K562 (cell line): ENCODE results near the gene OR2H2. TPM values are rescaled to one million over a fixed set of nuclear protein-coding genes. Genes with fewer than 3 reads are reported as not detected.

Source experiments
- CBFA2T3 ChIP-seq: fragments of 450-650 bp; IDR thresholded peaks from 2 replicates; pipeline ENCODE4 v1.6.1; 2017
- CBX3 ChIP-seq, 2 experiments: IDR thresholded peaks; 1 replicate in 1 of 2; 2 replicates in 1 of 2; pipeline ENCODE4 v1.6.1; 2012; ENCODE audit warnings: inconsistent platforms in 2 of 2, low read length in 2 of 2, borderline replicate concordance in 1 of 2, control low read depth in 1 of 2
- DPF2 ChIP-seq: fragments of 450-650 bp; IDR thresholded peaks from 2 replicates; pipeline ENCODE4 v1.6.1; 2016
- ELF4 ChIP-seq: fragments of 450-650 bp; formaldehyde crosslinking; IDR thresholded peaks from 2 replicates; pipeline ENCODE4 v1.4.0; 2022; ENCODE audit warnings: missing genetic modification characterization
- EP400 ChIP-seq: fragments of 450-650 bp; IDR thresholded peaks from 2 replicates; pipeline ENCODE4 v1.6.1; 2017; ENCODE audit warnings: antibody characterized with exemption, mild to moderate bottlenecking, moderate library complexity
- GTF2B ChIP-seq: IDR thresholded peaks from 2 replicates; pipeline ENCODE4 v1.6.1; 2011; ENCODE audit not compliant: insufficient read length; ENCODE audit errors: extremely low read depth
- HDAC1 ChIP-seq, 2 experiments: fragments of 450-650 bp; IDR thresholded peaks; 2 replicates each; pipeline ENCODE4 v1.6.1; 2016 to 2017; ENCODE audit warnings: inconsistent platforms in 1 of 2, mild to moderate bottlenecking in 1 of 2, moderate library complexity in 1 of 2
- HLTF ChIP-seq: fragments of 450-650 bp; IDR thresholded peaks from 2 replicates; pipeline ENCODE4 v1.6.1; 2016
- HOXB6 ChIP-seq: fragments of 250-450 bp; sonication (Bioruptor Pico); IDR thresholded peaks from 2 replicates; pipeline ENCODE4 v1.5.1; 2022; ENCODE audit warnings: mild to moderate bottlenecking, borderline replicate concordance
- KLF6 ChIP-seq: fragments of 250-450 bp; sonication (Bioruptor Pico); IDR thresholded peaks from 2 replicates; pipeline ENCODE4 v1.4.0; 2020; ENCODE audit warnings: mild to moderate bottlenecking, moderate library complexity, borderline replicate concordance
- NELFE ChIP-seq: IDR thresholded peaks from 2 replicates; pipeline ENCODE4 v1.6.1; 2011; ENCODE audit warnings: mild to moderate bottlenecking; ENCODE audit not compliant: insufficient read depth, insufficient read length
- SMARCE1 ChIP-seq: fragments of 450-650 bp; IDR thresholded peaks from 2 replicates; pipeline ENCODE4 v1.7.1; 2016; ENCODE audit warnings: mild to moderate bottlenecking
- ZFP91 ChIP-seq: sonication (generic); formaldehyde crosslinking; IDR thresholded peaks from 2 replicates; pipeline ENCODE4 v1.8.0; 2022; ENCODE audit warnings: mild to moderate bottlenecking, missing genetic modification reagents
- ZNF316 ChIP-seq: fragments of 450-650 bp; IDR thresholded peaks from 2 replicates; pipeline ENCODE4 v1.6.1; 2016
- polyA plus RNA-seq, 8 experiments: library from polyadenylated mRNA; depleted of rRNA in 4 of 8; stranded (reverse) in 5 of 8; unstranded in 3 of 8; fragments of >200 nt; fragmentation: Nextera tagmentation in 2 of 8; fragmentation: Illumina TruSeq in 1 of 8; extraction: Ambion mirVana in 2 of 8; extraction: Trizol in 1 of 8; gene quantifications; 2 replicates each; pipeline versions ENCODE4 v1.2.1 to v1.2.3, GENCODE V29; 2011 to 2014; ENCODE audit warnings: inconsistent platforms in 1 of 8, missing spikeins in 1 of 8
- total RNA-seq, 7 experiments: library from RNA; depleted of rRNA in 6 of 7; stranded (reverse); fragments of >200 nt in 6 of 7; fragmentation: Illumina TruSeq in 2 of 7; extraction: Trizol in 2 of 7; gene quantifications; 2 replicates each; pipeline versions ENCODE4 v1.2.1 to v1.2.3, GENCODE V29; 2011 to 2021; ENCODE audit warnings: low replicate concordance in 1 of 7
- TF ChIP-seq, protein P1 (sequence below): fragments of 250-450 bp; sonication (Bioruptor Pico); IDR thresholded peaks from 2 replicates; pipeline ENCODE4 v1.9.0; 2021; ENCODE audit warnings: mild to moderate bottlenecking
- TF ChIP-seq, protein P2 (sequence below): fragments of 250-450 bp; sonication (Bioruptor Pico); IDR thresholded peaks from 2 replicates; pipeline ENCODE4 v1.4.0; 2020; ENCODE audit warnings: mild to moderate bottlenecking, moderate library complexity
- TF ChIP-seq, protein P3 (sequence below): sonication (generic); formaldehyde crosslinking; IDR thresholded peaks from 2 replicates; pipeline ENCODE4 v1.8.1; 2023; ENCODE audit warnings: mild to moderate bottlenecking, missing genetic modification reagents

Gene OR2H2
- total and polyA plus RNA-seq, 9 of the 15 experiments (the other 6 are each of a cell fraction or from before 2014, with no cell fraction given) = not detected

- TF ChIP-seq, protein P1, sequence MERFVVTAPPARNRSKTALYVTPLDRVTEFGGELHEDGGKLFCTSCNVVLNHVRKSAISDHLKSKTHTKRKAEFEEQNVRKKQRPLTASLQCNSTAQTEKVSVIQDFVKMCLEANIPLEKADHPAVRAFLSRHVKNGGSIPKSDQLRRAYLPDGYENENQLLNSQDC (CRISPR knock-in tag) = no peak
- no peak for TF ChIP-seq KLF6 (CRISPR knock-in tag)
- TF ChIP-seq DPF2 = peak; percentile 71; the same call in 1 of the 2 replicates
- no peak for TF ChIP-seq SMARCE1
- TF ChIP-seq GTF2B = no peak
- TF ChIP-seq HLTF = 0 out of 2 replicates have a peak, but pooled peaks have one; percentile 16
- peak; percentile 47; the same call in 1 of the 2 replicates for TF ChIP-seq ELF4 (CRISPR knock-in tag)
- TF ChIP-seq ZNF316 = peak; percentile 96
- TF ChIP-seq, protein P2, sequence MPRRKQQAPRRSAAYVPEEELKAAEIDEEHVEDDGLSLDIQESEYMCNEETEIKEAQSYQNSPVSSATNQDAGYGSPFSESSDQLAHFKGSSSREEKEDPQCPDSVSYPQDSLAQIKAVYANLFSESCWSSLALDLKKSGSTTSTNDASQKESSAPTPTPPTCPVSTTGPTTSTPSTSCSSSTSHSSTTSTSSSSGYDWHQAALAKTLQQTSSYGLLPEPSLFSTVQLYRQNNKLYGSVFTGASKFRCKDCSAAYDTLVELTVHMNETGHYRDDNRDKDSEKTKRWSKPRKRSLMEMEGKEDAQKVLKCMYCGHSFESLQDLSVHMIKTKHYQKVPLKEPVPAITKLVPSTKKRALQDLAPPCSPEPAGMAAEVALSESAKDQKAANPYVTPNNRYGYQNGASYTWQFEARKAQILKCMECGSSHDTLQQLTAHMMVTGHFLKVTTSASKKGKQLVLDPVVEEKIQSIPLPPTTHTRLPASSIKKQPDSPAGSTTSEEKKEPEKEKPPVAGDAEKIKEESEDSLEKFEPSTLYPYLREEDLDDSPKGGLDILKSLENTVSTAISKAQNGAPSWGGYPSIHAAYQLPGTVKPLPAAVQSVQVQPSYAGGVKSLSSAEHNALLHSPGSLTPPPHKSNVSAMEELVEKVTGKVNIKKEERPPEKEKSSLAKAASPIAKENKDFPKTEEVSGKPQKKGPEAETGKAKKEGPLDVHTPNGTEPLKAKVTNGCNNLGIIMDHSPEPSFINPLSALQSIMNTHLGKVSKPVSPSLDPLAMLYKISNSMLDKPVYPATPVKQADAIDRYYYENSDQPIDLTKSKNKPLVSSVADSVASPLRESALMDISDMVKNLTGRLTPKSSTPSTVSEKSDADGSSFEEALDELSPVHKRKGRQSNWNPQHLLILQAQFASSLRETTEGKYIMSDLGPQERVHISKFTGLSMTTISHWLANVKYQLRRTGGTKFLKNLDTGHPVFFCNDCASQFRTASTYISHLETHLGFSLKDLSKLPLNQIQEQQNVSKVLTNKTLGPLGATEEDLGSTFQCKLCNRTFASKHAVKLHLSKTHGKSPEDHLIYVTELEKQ = no peak
- peak in 1 of 2 experiments; percentile 77; a peak in 2 of 4 replicates for TF ChIP-seq HDAC1 (IDR thresholded peaks at IDR 0.05)
- no peak for TF ChIP-seq HOXB6 (CRISPR knock-in tag)
- TF ChIP-seq NELFE = no peak
- 0 out of 2 replicates have a peak, but pooled peaks have one; percentile 43 for TF ChIP-seq ZFP91
- peak; percentile 36; the same call in 1 of the 2 replicates for TF ChIP-seq CBFA2T3
- no peak for TF ChIP-seq CBX3 (IDR thresholded peaks at IDR 0.05; ENCODE audit: borderline replicate concordance in 1 of 2, low read length in 2 of 2)
- TF ChIP-seq, protein P3, sequence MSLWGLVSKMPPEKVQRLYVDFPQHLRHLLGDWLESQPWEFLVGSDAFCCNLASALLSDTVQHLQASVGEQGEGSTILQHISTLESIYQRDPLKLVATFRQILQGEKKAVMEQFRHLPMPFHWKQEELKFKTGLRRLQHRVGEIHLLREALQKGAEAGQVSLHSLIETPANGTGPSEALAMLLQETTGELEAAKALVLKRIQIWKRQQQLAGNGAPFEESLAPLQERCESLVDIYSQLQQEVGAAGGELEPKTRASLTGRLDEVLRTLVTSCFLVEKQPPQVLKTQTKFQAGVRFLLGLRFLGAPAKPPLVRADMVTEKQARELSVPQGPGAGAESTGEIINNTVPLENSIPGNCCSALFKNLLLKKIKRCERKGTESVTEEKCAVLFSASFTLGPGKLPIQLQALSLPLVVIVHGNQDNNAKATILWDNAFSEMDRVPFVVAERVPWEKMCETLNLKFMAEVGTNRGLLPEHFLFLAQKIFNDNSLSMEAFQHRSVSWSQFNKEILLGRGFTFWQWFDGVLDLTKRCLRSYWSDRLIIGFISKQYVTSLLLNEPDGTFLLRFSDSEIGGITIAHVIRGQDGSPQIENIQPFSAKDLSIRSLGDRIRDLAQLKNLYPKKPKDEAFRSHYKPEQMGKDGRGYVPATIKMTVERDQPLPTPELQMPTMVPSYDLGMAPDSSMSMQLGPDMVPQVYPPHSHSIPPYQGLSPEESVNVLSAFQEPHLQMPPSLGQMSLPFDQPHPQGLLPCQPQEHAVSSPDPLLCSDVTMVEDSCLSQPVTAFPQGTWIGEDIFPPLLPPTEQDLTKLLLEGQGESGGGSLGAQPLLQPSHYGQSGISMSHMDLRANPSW (CRISPR knock-in tag) = no peak
- peak; percentile 45; the same call in 1 of the 2 replicates for TF ChIP-seq EP400
Observed at GRCh38 chr6:29631209-29631810, 46.4 kb downstream of the OR2H2 start (continued).
